Endometrium (tissue), 2 donors: ENCODE results near the gene RPLP2.

Experiments
- FAIRE-seq: peaks from 2 replicates; lab custom pipeline; 2012; peaks lifted over from hg19 to GRCh38; lab: Jason Lieb, UNC
- donor health status: control.
- donor health status: control.

RPLP2 gene

GRCh38 chr11:791658-792534 is 17.9 kb upstream of the RPLP2 start:
- FAIRE-seq = no peak

GRCh38 chr11:792535-792821 is 17.3 kb upstream of the RPLP2 start:
- no peak for FAIRE-seq

GRCh38 chr11:792873-793272 is 16.9 kb upstream of the RPLP2 start:
- no peak for FAIRE-seq

DNA sequence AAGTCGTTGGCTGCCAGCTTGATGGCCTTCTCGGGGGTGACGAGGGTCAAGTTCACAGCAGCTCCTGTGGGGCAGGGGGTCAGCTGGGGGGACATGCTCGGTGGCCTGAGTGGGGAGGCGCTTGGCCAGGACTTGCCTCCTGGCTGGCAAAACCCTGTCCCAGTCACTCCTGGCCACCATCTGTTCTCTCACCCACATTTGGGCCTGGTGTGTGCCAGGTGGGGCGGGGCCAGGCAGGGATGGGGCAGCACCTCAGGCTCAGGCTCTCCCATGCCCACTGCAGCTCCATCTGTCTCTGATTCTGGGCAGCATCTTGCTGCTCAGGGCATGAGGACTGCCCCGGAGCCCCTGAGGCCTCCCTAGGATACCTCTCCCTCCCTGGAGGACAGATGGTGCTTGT is 16.2 kb upstream of the RPLP2 start:
- no peak for FAIRE-seq

DNA sequence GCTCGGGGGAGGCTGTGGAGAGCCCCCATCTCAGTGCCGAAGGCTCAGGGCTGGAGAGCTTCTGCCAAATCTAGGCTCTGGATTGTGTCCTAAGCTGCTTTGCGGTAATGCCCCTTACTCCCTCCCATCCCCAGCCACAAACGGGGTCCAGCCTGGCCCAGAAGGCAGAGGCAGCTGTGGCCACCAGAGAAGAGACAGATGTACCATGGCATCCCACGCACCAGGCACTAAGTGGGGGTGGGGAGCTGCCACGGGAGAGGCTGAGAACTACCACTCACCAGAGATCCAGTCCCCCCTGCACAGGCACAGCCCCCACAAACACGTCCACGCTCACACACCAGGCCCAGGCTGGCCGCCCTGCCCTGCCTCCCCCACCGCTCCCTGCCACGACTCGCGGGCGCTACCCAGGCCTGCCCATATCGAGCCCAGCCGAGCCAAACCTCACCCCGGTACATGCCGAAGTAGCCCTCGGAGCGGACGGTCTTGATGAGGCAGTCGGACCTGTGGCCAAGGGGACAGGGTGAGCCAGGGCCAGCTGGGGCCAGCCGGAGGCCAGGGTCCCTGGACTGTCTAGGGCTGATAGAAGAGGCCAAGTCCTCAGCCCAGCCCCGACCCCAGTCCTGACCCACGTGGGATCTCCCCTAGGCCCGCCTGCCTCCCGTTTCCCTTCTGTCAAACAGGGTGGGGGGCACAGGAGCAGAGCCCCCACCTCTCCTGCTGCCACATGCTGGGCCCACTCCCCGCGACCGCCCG is 15.6 kb upstream of the RPLP2 start:
- FAIRE-seq = no peak

GRCh38 chr11:794766-795633 is 14.8 kb upstream of the RPLP2 start:
- no peak for FAIRE-seq

- FAIRE-seq = no peak
Measured at GRCh38 chr11:795634-796564, 13.9 kb upstream of the RPLP2 start.

DNA sequence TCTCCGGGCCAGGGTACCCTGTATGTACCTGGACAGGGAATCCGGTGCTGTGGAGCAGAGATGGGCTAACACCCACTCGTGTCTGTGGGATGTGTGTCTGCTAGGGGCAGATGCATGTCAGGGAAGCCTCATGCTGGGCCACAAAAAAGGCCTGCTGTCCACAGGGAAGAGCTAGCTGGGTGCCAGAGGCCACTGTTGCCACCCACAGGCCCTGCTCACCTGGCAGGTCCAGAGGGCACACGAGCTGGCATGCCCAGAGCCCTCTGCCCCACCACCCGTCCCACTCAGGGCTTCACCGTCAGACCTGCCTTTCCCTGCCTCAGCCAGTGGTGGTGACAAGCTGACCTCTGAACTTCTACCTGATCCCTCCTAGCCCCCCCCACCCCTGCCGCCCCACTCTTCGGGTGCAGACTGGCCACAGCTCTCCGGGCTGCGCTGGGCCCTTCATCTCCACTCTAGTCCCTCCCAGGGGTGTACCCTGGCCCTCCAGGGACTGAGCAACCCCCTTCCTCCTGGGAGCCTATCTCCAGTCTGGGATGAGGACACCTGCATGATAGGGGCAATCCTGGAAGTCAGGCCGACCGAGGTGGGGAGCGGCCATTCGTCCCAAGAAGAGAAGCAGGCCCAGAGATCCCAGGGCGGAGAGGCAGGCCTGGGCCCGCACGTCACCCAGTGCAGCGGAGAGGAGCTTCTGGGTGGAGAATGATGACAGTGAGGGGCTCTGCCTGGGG is 13.0 kb upstream of the RPLP2 start:
- no peak for FAIRE-seq

DNA sequence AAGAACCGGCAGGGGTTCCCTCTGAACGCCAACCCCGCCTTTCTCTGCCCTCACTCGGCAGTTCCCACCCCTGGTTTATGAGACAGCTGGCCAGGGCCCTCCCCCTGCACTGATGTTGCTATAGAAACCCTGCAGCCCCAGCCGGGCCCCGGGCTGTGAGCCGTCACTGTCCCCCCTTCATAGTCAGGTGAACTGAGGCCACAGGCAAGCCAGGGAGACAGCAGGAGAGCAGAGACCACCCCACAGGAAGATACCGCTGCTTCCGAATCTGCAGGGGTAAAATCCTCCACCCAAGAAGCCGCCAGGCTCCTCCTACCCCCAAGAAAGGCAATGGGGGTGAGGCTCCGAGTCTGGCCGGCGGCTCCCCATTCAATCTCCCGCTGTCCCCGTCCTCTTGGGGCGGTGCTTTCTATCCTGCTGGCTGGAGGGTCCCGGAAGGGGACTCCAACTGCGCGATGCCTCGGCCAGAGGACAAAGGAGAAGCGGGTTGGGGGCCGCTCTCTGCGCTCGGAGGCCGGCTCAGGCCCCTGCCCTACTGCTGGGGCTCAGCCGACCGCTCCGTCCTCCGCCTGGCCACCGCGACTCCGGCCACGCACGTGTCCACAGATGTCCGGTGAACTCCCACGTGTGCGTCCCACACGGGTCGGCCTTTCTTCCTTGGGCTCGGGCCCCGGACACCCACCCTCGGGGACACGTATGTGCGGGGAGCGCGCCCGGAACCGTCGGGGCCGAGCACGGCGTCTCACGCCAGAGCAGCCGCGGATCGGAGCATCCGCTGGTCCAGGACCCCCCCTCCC is 12.3 kb upstream of the RPLP2 start:
- FAIRE-seq = no peak

GRCh38 chr11:798093-798713 is 11.6 kb upstream of the RPLP2 start, which contains the start of gene SLC25A22:
TSS of gene SLC25A22 (minus strand) at chr11:798281. CDS start at chr11:795006, 3,275 bp downstream.
- no peak for FAIRE-seq

DNA sequence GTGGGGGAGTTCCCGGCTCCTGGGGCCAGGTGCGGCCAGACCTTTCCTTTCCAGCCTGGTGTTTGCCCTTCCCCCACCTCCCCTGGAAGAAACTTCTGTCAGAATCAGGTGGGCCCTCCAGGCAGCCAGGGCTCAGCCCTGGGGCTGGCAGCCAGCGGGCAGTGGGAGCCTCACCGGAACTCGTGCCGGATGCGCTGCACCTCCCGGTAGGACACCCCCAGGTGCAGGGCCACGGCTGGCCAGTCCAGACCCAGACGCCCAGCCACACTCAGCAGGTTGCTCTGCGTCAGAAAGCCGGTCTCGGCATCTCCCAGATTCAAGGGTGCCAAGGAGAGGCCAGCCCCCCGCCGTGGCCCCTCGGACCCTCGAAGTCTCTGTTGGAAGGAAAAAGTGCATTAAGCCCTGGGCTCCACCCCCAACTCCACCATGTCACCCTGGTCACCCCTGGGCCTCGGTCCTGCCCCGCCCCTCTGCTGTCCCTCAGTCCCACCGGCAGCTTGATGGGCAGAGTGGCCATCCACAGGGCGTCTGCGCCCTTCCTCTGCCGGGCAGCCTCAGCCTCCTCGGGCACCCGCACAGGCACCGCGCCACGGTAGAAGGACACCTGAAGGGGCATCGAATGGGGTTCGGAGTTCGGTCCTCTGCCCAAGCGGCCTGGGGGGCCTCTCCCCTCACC is 10.0 kb upstream of the RPLP2 start:
- FAIRE-seq = no peak

- no peak for FAIRE-seq
Measured at GRCh38 chr11:800473-800872, 9.3 kb upstream of the RPLP2 start.

DNA sequence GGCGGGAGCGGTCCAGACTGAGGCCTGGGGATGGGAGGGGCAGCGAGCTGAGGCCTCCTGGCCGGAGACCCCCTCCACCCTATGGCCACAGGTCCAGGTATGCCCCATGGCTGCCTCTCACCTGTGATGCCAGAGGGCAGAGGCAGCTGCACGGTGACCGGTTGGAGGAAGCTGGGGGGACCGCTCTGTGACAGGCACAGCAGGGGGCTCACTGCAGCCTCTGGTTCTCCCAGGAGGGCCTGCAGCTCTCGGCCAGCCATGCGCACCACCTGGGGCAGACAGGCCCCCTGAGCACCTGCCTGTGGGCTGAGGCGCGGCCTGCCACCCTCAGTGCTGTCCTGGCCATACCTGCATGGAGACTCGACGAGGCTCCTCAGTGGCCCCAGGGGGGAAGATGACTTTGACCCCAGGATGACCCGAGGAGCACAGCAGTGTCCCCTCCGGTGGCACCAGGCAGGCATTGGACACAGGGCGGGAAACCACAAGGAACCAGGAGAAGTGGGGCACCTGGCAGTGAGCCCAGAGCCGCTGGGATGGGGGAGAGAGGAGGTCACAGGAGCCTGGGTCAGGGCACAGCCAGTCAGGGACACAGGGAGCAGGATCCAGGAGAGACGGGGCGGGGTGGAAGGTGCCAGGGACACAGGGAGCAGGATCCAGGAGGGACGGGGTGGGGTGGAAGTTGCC is 8.5 kb upstream of the RPLP2 start:
- FAIRE-seq = no peak

GRCh38 chr11:802018-802617 is 7.6 kb upstream of the RPLP2 start:
- FAIRE-seq = no peak

DNA sequence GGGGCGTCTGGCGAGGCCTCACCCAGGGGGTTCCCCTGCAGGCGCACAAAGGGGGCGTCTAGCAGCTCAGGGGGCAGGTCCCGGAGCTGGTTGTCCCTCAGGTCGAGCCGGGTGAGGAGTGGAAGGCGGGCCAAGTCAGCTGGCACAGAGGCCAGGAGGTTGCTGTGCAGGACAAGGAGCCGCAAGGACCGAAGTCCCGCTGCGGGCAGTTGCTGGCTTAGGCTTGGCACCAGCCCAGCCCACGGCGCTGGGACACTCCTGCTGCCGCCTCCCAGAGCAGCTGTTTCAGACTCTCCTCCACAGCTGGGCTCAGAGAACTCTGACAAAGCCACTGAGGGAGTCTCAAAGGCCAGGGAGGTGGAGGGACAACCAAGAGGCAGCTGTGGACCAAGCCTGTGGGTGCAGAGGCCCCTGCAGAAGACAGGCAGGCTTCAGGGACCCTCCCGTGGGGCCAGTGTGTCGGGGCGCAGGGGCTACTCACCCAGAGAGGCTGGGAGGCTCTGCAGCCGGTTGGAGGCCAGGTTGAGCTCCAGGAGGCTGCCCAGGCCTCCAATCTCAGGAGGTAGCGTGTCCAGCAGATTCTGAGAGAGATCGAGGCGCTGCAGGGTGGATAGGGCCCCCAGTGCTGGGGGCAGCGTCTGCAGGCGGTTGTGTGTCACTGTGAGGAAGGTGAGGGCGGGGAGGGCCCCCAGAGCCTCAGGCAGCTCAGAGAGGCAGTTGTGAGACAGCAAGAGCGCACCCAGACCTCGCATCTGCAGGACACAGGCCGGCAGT is 6.9 kb upstream of the RPLP2 start:
- no peak for FAIRE-seq

GRCh38 chr11:803467-803742 is 6.4 kb upstream of the RPLP2 start:
- no peak for FAIRE-seq
